ENCODE measurements around the gene BAZ2B. TPM values are rescaled to one million over a fixed set of nuclear protein-coding genes. Genes with fewer than 3 reads are reported as not detected.

BAZ2B gene
- total RNA-seq, 2 experiments from 2014 or later = 3.7 to 11.8 TPM

- no peaks in the 10 kb centered on the region for H3K9me3 ChIP-seq (ENCODE audit: low read length)
- no peak for DNase-seq (ENCODE audit: low spot score)
- H3K27ac ChIP-seq (ENCODE audit: low read depth, low read length, poor library complexity, severe bottlenecking) = no peak overlapping the region
- intact Hi-C loops (cut with micrococcal nuclease; ENCODE audit: unreplicated experiment) = no loop called here
- no peak overlapping the region for H3K4me2 ChIP-seq (ENCODE audit: low read length)
- H3K4me3 ChIP-seq (ENCODE audit: low read depth, low read length, poor library complexity, severe bottlenecking) = no peak overlapping the region
- H2AFZ ChIP-seq (ENCODE audit: low read length) = no peak overlapping the region
- H3K79me2 ChIP-seq (ENCODE audit: insufficient read depth, low read depth, low read length) = no peaks in the 10 kb centered on the region
- ChIA-PET POLR2A (no interaction called here), CTCF (ENCODE audit: unreplicated experiment) (no interaction called here)
- TF ChIP-seq EZH2phosphoT487 (IDR thresholded peaks at IDR 0.05; ENCODE audit: borderline replicate concordance, low read depth, low read length) (no peak), CTCF (conservative IDR thresholded peaks at IDR 0.05; ENCODE audit: low read length) (no peak)
- no peaks in the 10 kb centered on the region for H3K4me1 ChIP-seq (ENCODE audit: insufficient read depth, low read length, poor library complexity, severe bottlenecking)
- no peaks in the 10 kb centered on the region for H3K9me2 ChIP-seq (ENCODE audit: insufficient read depth, low read length)
- no peaks in the 10 kb centered on the region for H4K20me1 ChIP-seq (ENCODE audit: insufficient read depth, low read length)
- BruUV-seq (replicated peaks) = no TSS peak
- H3K36me3 ChIP-seq (ENCODE audit: insufficient read depth, low read length) = no peaks in the 10 kb centered on the region
Observed at GRCh38 chr2:159381574-159381973, 234.8 kb downstream of the BAZ2B start.

DNA sequence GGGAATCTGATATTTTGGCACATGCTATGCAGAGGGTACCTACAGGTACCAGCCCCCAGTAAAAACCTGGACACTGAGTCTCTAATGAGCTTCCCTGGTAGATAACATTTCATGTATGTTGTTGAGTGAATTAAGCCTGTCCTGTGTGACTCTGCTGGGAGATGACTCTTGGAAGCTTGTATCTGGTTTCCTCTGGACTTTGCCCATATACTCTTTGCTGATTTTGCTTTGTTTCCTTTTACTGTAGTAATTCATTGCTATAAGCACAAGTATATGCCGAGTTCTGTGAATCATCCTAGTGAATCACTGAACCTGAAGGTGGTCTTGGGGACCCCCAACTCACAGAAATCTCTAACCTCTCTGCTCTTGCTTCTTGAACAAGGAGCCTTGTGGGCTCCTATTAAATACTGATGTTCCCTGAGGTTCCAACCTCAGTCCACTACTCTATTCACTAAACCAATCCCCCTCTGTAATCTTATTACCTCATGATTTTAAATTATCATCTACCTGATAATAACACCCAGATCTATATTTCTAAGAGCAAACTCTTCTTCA lies 235.6 kb downstream of the BAZ2B start:
- Histone ChIP-seq H2AFZ (ENCODE audit: low read length) (no peak overlapping the region), H3K4me2 (ENCODE audit: low read length) (no peak overlapping the region), H3K9me2 (ENCODE audit: insufficient read depth, low read length) (no peaks in the 10 kb centered on the region), H3K9me3 (ENCODE audit: low read length) (no peaks in the 10 kb centered on the region), H3K79me2 (ENCODE audit: insufficient read depth, low read depth, low read length) (no peaks in the 10 kb centered on the region), H3K4me1 (ENCODE audit: insufficient read depth, low read length, poor library complexity, severe bottlenecking) (no peaks in the 10 kb centered on the region), H3K27ac (ENCODE audit: low read depth, low read length, poor library complexity, severe bottlenecking) (no peak overlapping the region), H3K4me3 (ENCODE audit: low read depth, low read length, poor library complexity, severe bottlenecking) (no peak overlapping the region), H3K36me3 (ENCODE audit: insufficient read depth, low read length) (no peaks in the 10 kb centered on the region), H4K20me1 (ENCODE audit: insufficient read depth, low read length) (no peaks in the 10 kb centered on the region)
- TF ChIP-seq EZH2phosphoT487 (IDR thresholded peaks at IDR 0.05; ENCODE audit: borderline replicate concordance, low read depth, low read length) (no peak), CTCF (conservative IDR thresholded peaks at IDR 0.05; ENCODE audit: low read length) (no peak)
- ChIA-PET POLR2A (no interaction called here), CTCF (ENCODE audit: unreplicated experiment) (no interaction called here)
- BruUV-seq (replicated peaks) = no TSS peak
- intact Hi-C loops (cut with micrococcal nuclease; ENCODE audit: unreplicated experiment) = no loop called here
- DNase-seq (ENCODE audit: low spot score) = no peak

- intact Hi-C loops (cut with micrococcal nuclease; ENCODE audit: unreplicated experiment) = no loop called here
- no peak for DNase-seq (ENCODE audit: low spot score)
Observed at GRCh38 chr2:159379181-159379580, 237.2 kb downstream of the BAZ2B start.

More at GRCh38 chr2:159379181-159379580, 237.2 kb downstream of the BAZ2B start:
- ChIA-PET CTCF (ENCODE audit: unreplicated experiment) (no interaction called here), POLR2A (interaction anchor here (0.5 kb wide), 1 partner anchor 139 kb away, joined by 3 read pairs; no protein-coding TSS in a partner anchor)
- Histone ChIP-seq H2AFZ (ENCODE audit: low read length) (no peak overlapping the region), H3K4me2 (ENCODE audit: low read length) (no peak overlapping the region), H3K27ac (ENCODE audit: low read depth, low read length, poor library complexity, severe bottlenecking) (no peak overlapping the region), H3K79me2 (ENCODE audit: insufficient read depth, low read depth, low read length) (no peaks in the 10 kb centered on the region), H3K4me1 (ENCODE audit: insufficient read depth, low read length, poor library complexity, severe bottlenecking) (no peaks in the 10 kb centered on the region), H3K9me2 (ENCODE audit: insufficient read depth, low read length) (no peaks in the 10 kb centered on the region), H4K20me1 (ENCODE audit: insufficient read depth, low read length) (no peaks in the 10 kb centered on the region), H3K36me3 (ENCODE audit: insufficient read depth, low read length) (no peaks in the 10 kb centered on the region), H3K4me3 (ENCODE audit: low read depth, low read length, poor library complexity, severe bottlenecking) (no peak overlapping the region), H3K9me3 (ENCODE audit: low read length) (no peaks in the 10 kb centered on the region)
- BruUV-seq (replicated peaks) = no TSS peak
- TF ChIP-seq EZH2phosphoT487 (IDR thresholded peaks at IDR 0.05; ENCODE audit: borderline replicate concordance, low read depth, low read length) (no peak), CTCF (conservative IDR thresholded peaks at IDR 0.05; ENCODE audit: low read length) (no peak)
